Activated T-cell treated with anti-CD3 and anti-CD28 coated beads for 1 hour (primary cell): ENCODE results near the gene DUOXA2.

Experiments
- DNase-seq: peaks from one replicate; pipeline ENCODE4 v3.0.0-alpha.2; 2020; ENCODE audit warnings: low read depth

Gene DUOXA2

GRCh38 chr15:45136378-45136764 lies 22.2 kb downstream of the DUOXA2 start:
- no peak for DNase-seq

- DNase-seq = no peak
Measured at GRCh38 chr15:45137703-45138102, 23.6 kb downstream of the DUOXA2 start.

GRCh38 chr15:45138814-45139765 lies 25.0 kb downstream of the DUOXA2 start:
- DNase-seq = no peak

GRCh38 chr15:45139770-45140169 lies 25.6 kb downstream of the DUOXA2 start:
- no peak for DNase-seq

GRCh38 chr15:45140557-45141250 lies 26.6 kb downstream of the DUOXA2 start:
- no peak for DNase-seq

- DNase-seq = no peak
Measured at GRCh38 chr15:45141386-45141785, 27.3 kb downstream of the DUOXA2 start.

GRCh38 chr15:45143056-45143455 lies 28.9 kb downstream of the DUOXA2 start:
- no peak for DNase-seq

GRCh38 chr15:45143946-45144345 lies 29.8 kb downstream of the DUOXA2 start:
- no peak for DNase-seq

- no peak for DNase-seq
Measured at GRCh38 chr15:45144775-45145174, 30.6 kb downstream of the DUOXA2 start.

GRCh38 chr15:45146405-45146804 lies 32.3 kb downstream of the DUOXA2 start:
- DNase-seq = no peak

GRCh38 chr15:45147606-45148005 lies 33.5 kb downstream of the DUOXA2 start:
- no peak for DNase-seq

GRCh38 chr15:45148076-45149059 lies 34.2 kb downstream of the DUOXA2 start:
- DNase-seq = no peak

GRCh38 chr15:45149060-45149459 lies 34.9 kb downstream of the DUOXA2 start:
- DNase-seq = no peak

GRCh38 chr15:45150481-45150880 lies 36.4 kb downstream of the DUOXA2 start:
- no peak for DNase-seq

GRCh38 chr15:45150997-45151396 lies 36.9 kb downstream of the DUOXA2 start:
- no peak for DNase-seq

- DNase-seq = no peak
Measured at GRCh38 chr15:45151998-45152828, 38.1 kb downstream of the DUOXA2 start.

GRCh38 chr15:45155739-45156138 lies 41.6 kb downstream of the DUOXA2 start:
- DNase-seq = no peak

GRCh38 chr15:45156744-45157455 lies 42.8 kb downstream of the DUOXA2 start:
- DNase-seq = no peak

GRCh38 chr15:45157974-45158373 lies 43.8 kb downstream of the DUOXA2 start:
- DNase-seq = no peak

- no peak for DNase-seq
Measured at GRCh38 chr15:45161666-45162065, 47.5 kb downstream of the DUOXA2 start.
